KG1 (cell line): ENCODE data around the gene SYT12.
"Not testable (repeated sequence)": the region's sequence is repeated elsewhere in the genome, so short reads cannot be mapped to it uniquely, and the experiment has no call there.

Experiments used
- DNase-seq: peaks from one replicate; lab custom pipeline; 2025; lab: John Stamatoyannopoulos, UW

The SYT12 gene

GRCh38 chr11:66996609-66997273, 26.2 kb upstream of the SYT12 start:
- no peak for DNase-seq

- DNase-seq = no peak
These were observed 23.4 kb upstream of the SYT12 start for GRCh38 chr11:66999555-66999954.

GRCh38 chr11:67001332-67001731, 21.6 kb upstream of the SYT12 start:
- no peak for DNase-seq

- DNase-seq = no peak
These were observed 20.5 kb upstream of the SYT12 start for GRCh38 chr11:67002297-67002913.

- no peak for DNase-seq
These were observed 20.0 kb upstream of the SYT12 start for GRCh38 chr11:67002921-67003411.

- DNase-seq = not testable (repeated sequence)
These were observed 17.7 kb upstream of the SYT12 start for GRCh38 chr11:67005200-67005599.

- DNase-seq = no peak
These were observed 16.7 kb upstream of the SYT12 start for GRCh38 chr11:67006029-67006884.

GRCh38 chr11:67007126-67007525, 15.8 kb upstream of the SYT12 start:
- no peak for DNase-seq

GRCh38 chr11:67010296-67010905, 12.5 kb upstream of the SYT12 start:
- DNase-seq = no peak

GRCh38 chr11:67013511-67014045, 9.4 kb upstream of the SYT12 start:
- no peak for DNase-seq

- DNase-seq = no peak
These were observed 8.6 kb upstream of the SYT12 start for GRCh38 chr11:67014343-67014742.

GRCh38 chr11:67015048-67015447, 7.9 kb upstream of the SYT12 start:
- DNase-seq = no peak

GRCh38 chr11:67016550-67016949, 6.4 kb upstream of the SYT12 start:
- no peak for DNase-seq

- no peak for DNase-seq
These were observed 2.0 kb upstream of the SYT12 start for GRCh38 chr11:67020949-67021348.

- no peak for DNase-seq
These were observed 497 bp upstream of the SYT12 start for GRCh38 chr11:67022341-67022933.

- no peak for DNase-seq
These were observed 1.0 kb downstream of the SYT12 start for GRCh38 chr11:67023957-67024353.

- DNase-seq = peak; percentile 75
These were observed 1.5 kb downstream of the SYT12 start for GRCh38 chr11:67024410-67024809.

GRCh38 chr11:67024966-67025365, 2.0 kb downstream of the SYT12 start:
- DNase-seq = peak; percentile 33

GRCh38 chr11:67025750-67026149, 2.8 kb downstream of the SYT12 start:
- DNase-seq = no peak

GRCh38 chr11:67026941-67027340, 4.0 kb downstream of the SYT12 start:
- DNase-seq = no peak

GRCh38 chr11:67027483-67027930, 4.6 kb downstream of the SYT12 start:
- no peak for DNase-seq
